HG03108 (cell line): ENCODE measurements around the gene ARSG.

Experiments
- ATAC-seq: cut with Tn5 transposase; IDR thresholded peaks from one replicate; pipeline ENCODE4 v1.9.1; 2021; ENCODE audit warnings: moderate library complexity; ENCODE audit not compliant: unreplicated experiment

The ARSG gene

GRCh38 chr17:68462381-68463210 lies 171.3 kb downstream of the ARSG start:
- ATAC-seq, result peak; percentile 35

- no peak for ATAC-seq
Observed at GRCh38 chr17:68463211-68464019, 172.1 kb downstream of the ARSG start.

GRCh38 chr17:68468334-68468733 lies 177.0 kb downstream of the ARSG start:
- ATAC-seq, result no peak

- ATAC-seq, result no peak
Observed at GRCh38 chr17:68468788-68469187, 177.5 kb downstream of the ARSG start.
